Effector CD4-positive, alpha-beta T cell (primary cell): ENCODE data around the gene KCNAB1.

ENCODE experiments used
- DNase-seq: peaks from one replicate; pipeline ENCODE4 v3.0.0-alpha.2; 2020

KCNAB1 gene

GRCh38 chr3:156417559-156418132 is 297.3 kb downstream of the KCNAB1 start:
- DNase-seq, result no peak

DNA sequence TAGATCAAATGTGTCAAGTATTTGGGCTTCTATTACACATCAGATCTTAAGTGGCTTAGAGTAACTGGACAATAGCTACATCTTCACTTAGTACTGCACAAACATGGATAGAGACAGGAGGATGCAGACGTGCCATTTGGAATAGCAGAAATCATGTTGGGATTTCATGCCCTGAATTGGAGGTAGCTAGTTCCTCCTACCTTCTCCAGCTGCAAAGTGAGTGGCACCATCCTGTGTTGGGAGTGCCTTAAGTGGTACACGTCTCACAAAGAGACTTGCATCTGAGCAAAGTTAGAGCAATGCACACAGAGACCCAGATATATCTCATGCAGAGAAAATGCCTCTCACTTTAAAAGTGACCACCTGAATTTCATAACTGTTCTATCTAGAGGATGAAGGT is 298.1 kb downstream of the KCNAB1 start:
- DNase-seq, result no peak

DNA sequence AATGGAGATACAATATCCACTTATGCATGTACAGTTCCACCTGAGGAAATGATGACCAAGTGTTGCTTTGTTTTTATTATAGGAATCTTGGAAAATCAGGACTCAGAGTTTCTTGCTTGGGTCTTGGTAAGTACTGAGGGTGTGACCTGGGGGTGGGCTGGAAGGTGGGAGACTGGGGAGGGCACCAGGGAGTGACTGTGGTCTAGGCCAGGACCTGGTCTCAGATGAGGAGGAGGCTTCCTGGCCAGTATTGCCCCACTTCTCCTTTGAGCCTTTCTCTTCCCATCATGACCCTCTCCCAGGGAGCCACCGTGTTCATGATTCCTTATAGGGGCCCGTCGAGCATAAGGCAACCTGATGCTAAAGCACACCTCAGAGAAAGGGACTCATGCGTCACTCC is 301.2 kb downstream of the KCNAB1 start:
- no peak for DNase-seq

- DNase-seq, result no peak
These were observed 304.4 kb downstream of the KCNAB1 start for GRCh38 chr3:156424758-156425157.

DNA sequence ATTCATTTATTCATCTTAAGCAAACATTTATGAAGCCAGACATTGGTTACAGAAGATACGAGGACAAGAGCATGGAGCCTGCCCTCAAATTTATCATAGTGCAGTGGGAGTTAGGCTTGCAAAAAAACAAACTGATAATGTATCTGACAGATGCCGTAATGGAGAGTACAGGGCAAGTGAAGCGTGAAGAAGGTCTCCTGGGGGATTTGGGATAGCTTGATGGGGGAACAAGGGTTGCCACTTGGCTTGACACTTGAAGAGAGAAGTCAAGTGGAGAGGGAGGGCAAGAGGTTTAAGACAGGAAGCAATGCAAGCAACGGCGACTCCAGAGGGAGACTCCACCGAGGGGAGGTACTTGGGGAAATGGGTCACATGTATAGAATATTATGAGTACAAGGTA is 305.3 kb downstream of the KCNAB1 start:
- no peak for DNase-seq

GRCh38 chr3:156429125-156429524 is 308.7 kb downstream of the KCNAB1 start:
- DNase-seq, result no peak

DNA sequence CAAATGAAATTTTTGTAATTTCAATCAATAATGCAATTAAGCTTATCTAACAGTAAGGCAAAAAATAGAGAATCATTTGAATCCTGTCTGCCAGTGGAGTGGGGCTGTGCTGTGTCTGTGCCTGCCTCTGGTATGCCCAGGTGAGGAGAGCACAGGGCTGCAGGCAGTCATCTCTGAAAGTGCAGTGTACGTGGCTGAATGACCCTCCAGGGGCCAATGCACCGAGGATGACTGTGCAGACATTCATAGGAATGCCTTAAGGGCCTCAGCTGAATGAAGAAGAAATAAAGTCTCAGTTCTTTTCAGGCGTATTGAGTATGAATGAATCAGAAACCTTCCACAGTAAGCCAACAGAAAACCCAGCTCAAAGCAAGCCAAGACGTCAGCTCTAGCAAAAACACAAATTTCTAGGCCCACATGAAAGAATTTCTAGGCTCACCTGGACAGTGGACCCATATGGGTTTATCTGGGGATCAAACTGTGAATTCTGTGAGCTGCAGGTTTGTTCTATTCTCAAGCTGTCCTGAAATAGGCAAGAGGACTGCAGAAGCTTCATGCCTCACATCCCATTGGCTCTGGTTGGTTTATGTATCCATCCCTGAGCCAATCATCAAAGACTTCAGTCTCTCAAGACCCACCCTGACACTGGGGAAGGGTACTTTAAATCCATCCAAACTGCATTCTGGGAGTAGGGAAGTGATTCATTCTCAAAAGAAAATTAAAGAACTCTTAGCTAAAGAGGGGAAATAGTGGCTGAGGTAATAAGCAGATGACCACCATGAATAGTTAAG is 311.2 kb downstream of the KCNAB1 start:
- DNase-seq, result no peak

DNA sequence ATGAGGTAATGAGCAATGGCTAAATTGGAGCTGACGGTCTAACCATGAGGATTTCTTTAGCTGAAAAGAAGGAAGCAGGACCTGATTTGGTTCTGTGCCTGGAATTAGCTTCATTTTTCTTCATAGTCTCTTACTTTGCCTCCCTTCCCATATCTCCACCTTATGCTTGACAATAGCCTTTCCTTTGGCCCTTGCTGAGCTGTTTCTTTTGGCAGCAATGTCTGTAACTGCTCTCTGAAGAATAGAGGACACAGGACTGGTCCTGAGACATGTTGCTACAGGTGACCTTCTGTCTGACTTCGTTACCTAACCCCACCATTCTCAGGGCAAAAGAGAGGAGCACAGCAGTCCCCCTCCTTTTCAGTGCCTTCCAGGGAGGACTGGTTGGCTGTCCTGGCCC is 312.2 kb downstream of the KCNAB1 start:
- no peak for DNase-seq

DNA sequence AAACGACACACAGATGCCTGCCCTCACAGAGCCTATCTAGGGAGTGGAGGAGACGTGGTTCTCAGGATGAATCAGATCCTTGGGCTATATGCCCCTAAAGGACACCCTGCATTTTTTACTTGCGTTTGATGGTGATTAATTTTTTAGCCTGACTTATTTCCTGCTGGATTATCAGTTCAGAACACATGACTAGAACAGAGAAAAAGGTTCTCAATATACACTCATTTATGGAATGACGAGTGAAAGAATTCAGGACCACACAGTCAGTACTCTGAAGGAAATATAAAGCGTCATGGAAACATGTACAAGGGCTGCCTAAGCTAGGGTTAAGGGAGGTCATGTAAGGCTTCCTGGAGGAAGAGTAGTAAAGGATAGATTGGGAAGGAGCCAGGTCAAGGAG is 312.8 kb downstream of the KCNAB1 start:
- DNase-seq, result no peak

GRCh38 chr3:156433910-156434309 is 313.5 kb downstream of the KCNAB1 start:
- DNase-seq, result no peak

GRCh38 chr3:156434921-156435320 is 314.5 kb downstream of the KCNAB1 start:
- no peak for DNase-seq

- DNase-seq, result no peak
These were observed 322.7 kb downstream of the KCNAB1 start for GRCh38 chr3:156443079-156443478.

- DNase-seq, result no peak
These were observed 325.0 kb downstream of the KCNAB1 start for GRCh38 chr3:156445117-156446090.

DNA sequence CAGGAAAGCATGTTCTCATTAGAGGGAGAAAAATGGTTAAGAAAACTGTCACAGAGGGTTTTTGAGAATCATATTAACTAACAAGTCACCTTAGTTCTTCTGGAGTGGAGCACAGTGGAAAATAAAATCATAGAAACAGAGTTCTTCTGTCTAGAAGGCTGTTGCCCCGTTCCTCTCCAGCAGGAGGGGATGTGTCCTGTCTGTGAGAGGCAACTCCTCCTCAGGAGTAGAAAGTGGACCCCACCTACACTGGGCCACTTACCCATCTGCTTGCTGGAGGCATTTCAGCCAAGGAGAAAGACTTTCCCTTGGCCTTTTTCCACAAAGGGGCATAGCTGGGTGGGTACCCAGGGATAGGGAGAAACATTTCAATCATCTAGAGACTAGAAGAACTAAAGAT is 327.9 kb downstream of the KCNAB1 start:
- DNase-seq, result peak; percentile 5

GRCh38 chr3:156449710-156450574 is 329.6 kb downstream of the KCNAB1 start:
- no peak for DNase-seq

GRCh38 chr3:156455839-156456238 is 335.5 kb downstream of the KCNAB1 start:
- no peak for DNase-seq

DNA sequence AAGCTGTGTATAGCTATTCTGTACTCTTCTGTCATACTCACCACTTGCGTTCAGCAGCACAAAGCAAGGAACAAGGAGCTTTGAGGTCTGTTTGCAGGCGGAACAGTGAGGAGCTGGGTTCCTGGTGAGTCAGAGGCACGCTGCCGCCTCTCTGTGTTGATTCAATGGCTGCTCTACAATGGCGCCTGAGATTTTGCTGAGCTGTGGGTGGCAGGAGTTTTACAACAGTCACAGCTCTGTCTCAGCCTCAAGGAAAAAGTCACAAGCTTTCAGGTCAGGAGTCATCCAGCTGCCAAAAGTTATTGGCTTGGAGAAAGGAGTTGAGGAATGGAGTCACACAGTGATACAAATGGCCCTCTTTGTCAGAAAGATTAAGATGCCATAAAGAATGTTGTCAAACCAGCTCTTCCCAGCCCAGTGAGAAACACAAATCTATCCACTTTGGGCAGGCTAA is 336.4 kb downstream of the KCNAB1 start:
- no peak for DNase-seq

GRCh38 chr3:156459434-156459833 is 339.1 kb downstream of the KCNAB1 start:
- DNase-seq, result no peak

GRCh38 chr3:156460206-156460611 is 339.8 kb downstream of the KCNAB1 start:
- DNase-seq, result no peak

DNA sequence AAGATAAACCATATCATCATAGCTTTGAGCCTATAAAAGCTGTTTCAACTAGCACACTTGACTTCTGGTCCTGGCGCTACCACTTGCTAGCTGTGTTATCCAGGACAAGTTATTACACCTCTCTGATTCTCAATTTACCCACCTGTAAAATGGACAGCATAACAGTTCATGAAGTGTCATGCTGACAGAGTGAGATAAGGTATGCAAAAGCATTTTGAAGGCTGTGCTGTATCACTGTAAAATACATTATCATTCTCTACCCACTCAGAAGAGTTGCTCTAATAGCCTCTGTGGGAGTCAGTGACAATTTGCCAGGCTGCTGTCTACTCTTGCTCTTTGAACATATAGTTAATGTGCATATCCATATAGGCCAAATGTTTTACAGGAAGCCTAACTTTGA is 341.5 kb downstream of the KCNAB1 start:
- DNase-seq, result no peak

GRCh38 chr3:156463123-156463522 is 342.7 kb downstream of the KCNAB1 start:
- DNase-seq, result no peak

- no peak for DNase-seq
These were observed 344.8 kb downstream of the KCNAB1 start for GRCh38 chr3:156465194-156465593.
